GM19397 (cell line): ENCODE results near the gene PTPRQ.
"Not testable (repeated sequence)": the region's sequence is repeated elsewhere in the genome, so short reads cannot be mapped to it uniquely, and the experiment has no call there.

Experiments used
- ATAC-seq: cut with Tn5 transposase; IDR thresholded peaks from one replicate; pipeline ENCODE4 v1.9.1; 2021; ENCODE audit warnings: mild to moderate bottlenecking, moderate library complexity; ENCODE audit not compliant: unreplicated experiment

The PTPRQ gene, protein sequence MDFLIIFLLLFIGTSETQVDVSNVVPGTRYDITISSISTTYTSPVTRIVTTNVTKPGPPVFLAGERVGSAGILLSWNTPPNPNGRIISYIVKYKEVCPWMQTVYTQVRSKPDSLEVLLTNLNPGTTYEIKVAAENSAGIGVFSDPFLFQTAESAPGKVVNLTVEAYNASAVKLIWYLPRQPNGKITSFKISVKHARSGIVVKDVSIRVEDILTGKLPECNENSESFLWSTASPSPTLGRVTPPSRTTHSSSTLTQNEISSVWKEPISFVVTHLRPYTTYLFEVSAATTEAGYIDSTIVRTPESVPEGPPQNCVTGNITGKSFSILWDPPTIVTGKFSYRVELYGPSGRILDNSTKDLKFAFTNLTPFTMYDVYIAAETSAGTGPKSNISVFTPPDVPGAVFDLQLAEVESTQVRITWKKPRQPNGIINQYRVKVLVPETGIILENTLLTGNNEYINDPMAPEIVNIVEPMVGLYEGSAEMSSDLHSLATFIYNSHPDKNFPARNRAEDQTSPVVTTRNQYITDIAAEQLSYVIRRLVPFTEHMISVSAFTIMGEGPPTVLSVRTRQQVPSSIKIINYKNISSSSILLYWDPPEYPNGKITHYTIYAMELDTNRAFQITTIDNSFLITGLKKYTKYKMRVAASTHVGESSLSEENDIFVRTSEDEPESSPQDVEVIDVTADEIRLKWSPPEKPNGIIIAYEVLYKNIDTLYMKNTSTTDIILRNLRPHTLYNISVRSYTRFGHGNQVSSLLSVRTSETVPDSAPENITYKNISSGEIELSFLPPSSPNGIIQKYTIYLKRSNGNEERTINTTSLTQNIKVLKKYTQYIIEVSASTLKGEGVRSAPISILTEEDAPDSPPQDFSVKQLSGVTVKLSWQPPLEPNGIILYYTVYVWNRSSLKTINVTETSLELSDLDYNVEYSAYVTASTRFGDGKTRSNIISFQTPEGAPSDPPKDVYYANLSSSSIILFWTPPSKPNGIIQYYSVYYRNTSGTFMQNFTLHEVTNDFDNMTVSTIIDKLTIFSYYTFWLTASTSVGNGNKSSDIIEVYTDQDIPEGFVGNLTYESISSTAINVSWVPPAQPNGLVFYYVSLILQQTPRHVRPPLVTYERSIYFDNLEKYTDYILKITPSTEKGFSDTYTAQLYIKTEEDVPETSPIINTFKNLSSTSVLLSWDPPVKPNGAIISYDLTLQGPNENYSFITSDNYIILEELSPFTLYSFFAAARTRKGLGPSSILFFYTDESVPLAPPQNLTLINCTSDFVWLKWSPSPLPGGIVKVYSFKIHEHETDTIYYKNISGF (N-terminal part only)

DNA sequence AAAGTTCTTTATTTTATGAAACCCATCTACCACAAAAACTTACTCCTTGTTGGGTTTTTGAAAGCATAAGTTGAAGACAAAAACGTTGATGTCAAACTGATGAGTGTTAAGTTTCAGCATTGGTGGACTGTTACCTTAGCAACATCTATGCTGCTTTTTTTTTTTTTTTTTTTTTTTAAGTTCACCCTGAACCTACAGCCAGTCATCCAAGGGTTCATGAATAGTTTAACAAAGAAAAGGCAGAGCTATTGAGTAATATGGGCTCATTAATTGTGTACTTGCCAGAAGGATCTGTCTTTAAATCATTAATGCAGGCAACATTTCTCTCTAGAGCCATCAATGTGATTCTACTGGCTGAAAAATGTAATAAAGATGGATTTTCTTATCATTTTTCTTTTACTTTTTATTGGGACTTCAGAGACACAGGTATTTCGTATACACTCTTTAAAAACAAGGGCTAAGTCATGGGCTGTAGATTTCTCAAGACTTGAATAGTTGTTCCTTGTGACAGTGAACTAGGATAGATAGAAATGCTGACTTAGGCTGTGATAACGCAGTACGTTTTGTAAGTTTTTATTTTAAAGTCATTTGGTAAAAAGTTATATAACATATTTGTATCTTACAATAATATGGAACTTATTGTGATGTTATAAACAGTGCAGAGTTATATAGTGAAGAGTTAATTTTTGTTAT lies at the start of gene PTPRQ:
PTPRQ (plus strand) TSS at position 262 of the 693 bp plus-strand sequence; CDS start at position 373, 111 bp downstream.
- no peak for ATAC-seq

- no peak for ATAC-seq
Observed at GRCh38 chr12:80400571-80400991, 43.5 kb upstream of the PTPRQ start.

DNA sequence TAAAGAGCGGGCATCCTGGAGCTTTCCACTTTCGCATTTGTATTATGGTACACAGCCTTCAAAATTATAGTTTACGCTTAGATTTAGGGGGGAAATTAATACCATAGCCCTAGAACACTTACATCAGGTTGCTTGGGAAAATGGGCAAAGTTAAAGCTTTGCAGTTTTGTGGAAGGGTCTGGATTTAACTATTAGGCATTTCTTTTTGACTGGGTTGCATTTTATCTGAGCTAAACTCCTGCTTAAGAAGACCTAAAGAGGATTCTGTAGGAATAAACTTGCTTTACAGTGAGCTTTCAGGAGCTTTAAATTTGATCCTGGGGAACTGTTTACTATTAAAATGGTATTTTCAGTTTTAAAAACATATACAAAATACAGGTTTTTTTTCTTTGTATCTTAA lies 42.8 kb upstream of the PTPRQ start:
- ATAC-seq: no peak

GRCh38 chr12:80404629-80405028 lies 39.4 kb upstream of the PTPRQ start:
- no peak for ATAC-seq

- ATAC-seq: no peak
Observed at GRCh38 chr12:80406253-80406652, 37.8 kb upstream of the PTPRQ start.

DNA sequence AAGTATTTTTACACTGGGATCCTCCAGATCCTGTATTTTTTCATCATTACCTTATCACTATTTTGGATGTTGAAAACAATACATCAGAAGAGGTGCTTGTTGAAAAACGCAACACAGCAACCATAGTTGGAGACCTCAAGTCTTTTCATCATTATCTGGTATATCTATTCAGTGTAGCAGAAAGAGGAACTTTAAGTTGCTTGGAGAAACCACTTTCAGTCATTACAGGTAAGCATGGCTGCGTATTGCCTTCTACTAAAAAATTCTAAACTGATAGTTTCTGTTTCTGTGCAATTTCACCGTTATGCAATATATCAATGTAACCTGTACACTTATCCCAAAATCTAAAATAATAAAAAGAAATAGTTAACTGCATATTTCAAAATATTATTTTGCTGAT lies 32.2 kb upstream of the PTPRQ start:
- no peak for ATAC-seq

- no peak for ATAC-seq
Observed at GRCh38 chr12:80412343-80412953, 31.6 kb upstream of the PTPRQ start.

DNA sequence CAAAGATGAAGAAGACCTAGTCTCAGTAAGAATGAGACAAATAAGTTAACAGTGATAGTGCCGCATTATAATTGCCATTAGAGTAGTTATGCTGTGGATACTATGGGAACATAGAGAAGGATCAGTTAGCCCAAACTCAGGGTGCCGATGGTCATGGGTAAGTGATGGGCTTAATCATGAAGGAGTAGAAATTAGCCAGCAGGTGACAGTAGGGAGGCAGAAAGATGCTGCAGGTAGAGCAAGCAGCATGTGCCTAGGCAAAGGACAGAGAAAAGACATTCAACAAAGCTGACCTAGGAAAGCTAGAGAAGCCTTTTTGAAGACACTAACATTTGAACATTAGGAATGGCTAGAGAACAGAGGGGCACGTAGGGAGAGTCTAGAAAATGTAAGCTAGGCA lies 30.6 kb upstream of the PTPRQ start:
- ATAC-seq: no peak

GRCh38 chr12:80415466-80415865 lies 28.6 kb upstream of the PTPRQ start:
- ATAC-seq: no peak

- no peak for ATAC-seq
Observed at GRCh38 chr12:80419644-80420043, 24.4 kb upstream of the PTPRQ start.

DNA sequence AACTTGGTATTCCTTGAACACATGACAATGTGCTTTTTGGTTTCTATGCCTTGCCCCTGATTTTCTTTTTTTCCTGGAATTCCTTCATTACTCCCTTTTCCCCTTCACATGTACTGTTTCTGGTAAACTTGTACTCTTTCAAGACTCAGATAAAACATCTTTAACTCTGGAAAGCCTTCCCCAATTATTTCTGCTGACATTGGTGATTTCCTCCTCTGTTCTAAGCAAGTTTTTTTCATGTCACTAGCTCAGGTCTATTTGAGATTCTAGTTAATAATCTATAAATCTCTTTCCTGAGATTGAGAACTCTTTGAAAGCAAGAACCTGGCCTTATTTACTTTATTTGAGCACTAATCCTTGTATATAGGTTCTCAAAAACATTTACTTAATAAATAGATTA lies 24.0 kb upstream of the PTPRQ start:
- ATAC-seq: no peak

GRCh38 chr12:80422550-80422949 lies 21.5 kb upstream of the PTPRQ start:
- no peak for ATAC-seq

- ATAC-seq: no peak
Observed at GRCh38 chr12:80432061-80432460, 12.0 kb upstream of the PTPRQ start.

DNA sequence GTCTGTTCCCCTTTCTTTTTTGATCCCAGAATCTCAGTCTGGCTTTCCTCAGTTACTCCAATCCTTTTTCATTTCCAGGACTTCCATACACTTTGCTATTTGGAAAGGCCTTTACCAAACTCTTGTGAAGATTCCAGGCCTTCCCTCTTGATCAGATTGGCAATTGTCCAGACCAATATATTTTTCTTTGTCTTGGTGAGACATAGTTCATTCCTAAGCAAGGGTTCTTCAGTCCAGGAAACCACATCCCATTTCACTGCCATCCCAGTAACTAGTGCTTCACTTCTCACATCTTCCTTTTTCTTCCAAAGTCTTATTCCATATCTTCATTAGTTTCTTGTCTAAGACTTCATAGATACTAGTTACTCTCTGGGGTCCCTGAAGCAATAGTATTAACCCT lies 2.1 kb upstream of the PTPRQ start:
- no peak for ATAC-seq

DNA sequence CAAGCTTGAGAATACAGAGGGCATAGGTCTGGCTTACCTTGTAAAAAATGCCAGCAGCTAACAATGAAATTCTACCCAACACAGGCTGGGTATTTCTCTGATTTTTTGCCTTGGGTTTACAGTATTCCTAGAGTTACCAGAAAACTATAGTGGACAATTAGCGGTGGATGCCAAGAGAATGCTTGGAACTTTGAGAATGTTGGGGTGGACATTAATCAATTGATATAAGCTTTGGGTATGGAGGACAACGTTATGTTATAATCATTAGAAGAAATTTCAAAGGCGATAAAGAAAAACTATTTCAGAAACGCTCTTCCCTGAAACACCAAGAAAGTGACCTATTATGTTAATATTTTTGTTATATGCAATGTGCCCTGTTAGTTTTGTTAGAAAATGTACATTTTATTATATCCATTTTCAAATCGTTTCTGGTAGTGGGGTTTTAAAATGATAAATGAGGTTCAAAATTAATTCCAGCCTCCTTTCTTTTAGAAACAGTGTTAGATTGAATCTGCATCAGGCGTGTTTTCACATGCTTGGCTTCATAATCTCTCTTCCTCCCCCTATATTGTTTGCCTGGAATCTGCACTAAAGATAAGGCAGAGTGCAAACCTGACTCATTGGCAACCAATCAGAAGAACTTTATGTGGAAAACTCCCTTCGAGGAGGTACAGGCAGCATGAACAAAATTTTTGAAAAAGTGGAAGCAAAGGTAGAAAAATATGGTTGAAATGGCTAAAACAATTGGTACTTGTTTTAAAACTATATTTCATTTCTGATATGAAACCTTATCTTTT lies 1.4 kb upstream of the PTPRQ start:
- ATAC-seq: no peak

DNA sequence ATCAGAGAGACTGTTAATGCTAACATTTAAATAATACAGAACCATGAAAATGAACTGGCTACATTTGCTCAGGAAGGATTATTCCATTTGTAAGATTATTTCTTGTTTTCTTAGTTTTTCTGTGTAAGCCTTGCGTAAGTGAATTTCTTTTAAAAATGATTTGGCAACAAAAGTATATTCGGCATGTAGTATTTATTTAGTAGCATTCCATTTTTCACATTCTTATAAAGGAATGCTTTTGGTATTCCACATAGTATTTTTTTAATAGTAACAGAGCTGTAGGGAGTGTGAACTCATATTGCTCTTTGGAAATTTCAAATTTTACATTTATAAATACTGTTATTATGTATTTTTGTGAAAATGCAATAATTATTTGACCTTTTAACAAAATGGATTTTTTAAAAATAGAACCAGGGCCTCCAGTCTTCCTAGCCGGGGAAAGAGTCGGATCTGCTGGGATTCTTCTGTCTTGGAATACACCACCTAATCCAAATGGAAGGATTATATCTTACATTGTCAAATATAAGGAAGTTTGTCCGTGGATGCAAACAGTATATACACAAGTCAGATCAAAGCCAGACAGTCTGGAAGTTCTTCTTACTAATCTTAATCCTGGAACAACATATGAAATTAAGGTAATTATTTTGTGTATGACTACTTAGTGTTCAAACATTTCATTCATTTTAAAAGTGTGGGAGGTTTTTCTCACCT lies 1.2 kb downstream of the PTPRQ start:
- ATAC-seq: no peak

- no peak for ATAC-seq
Observed at GRCh38 chr12:80456513-80456912, 12.5 kb downstream of the PTPRQ start.

GRCh38 chr12:80460972-80461371 lies 16.9 kb downstream of the PTPRQ start:
- no peak for ATAC-seq

- not testable (repeated sequence) for ATAC-seq
Observed at GRCh38 chr12:80461851-80462250, 17.8 kb downstream of the PTPRQ start.
